Measurements from ENCODE around the gene PDE4D. TPM values are rescaled to one million over a fixed set of nuclear protein-coding genes. Genes with fewer than 3 reads are reported as not detected.

The PDE4D gene
- total and polyA plus RNA-seq, 2 experiments from 2014 or later = 4.3 to 9.7 TPM

GRCh38 chr5:59759600-59760351 lies 133.8 kb downstream of the PDE4D start:
- Histone ChIP-seq H3K4me2 (ENCODE audit: unreplicated experiment) (no peak overlapping the region), H3K79me2 (ENCODE audit: insufficient read depth) (no peaks in the 10 kb centered on the region), H3K4me3 (no peak overlapping the region), H4K20me1 (ENCODE audit: insufficient read depth) (no peaks in the 10 kb centered on the region), H3K36me3 (ENCODE audit: low read depth) (no peaks in the 10 kb centered on the region), H3K27ac (no peak overlapping the region), H3F3A (ENCODE audit: insufficient read depth) (peaks cover 8% of the 10 kb centered on the region; the same call in 1 of the 2 replicates), H3K9me3 (ENCODE audit: low read depth) (no peaks in the 10 kb centered on the region), H3K9me2 (ENCODE audit: insufficient read depth) (no peaks in the 10 kb centered on the region), H3K4me1 (ENCODE audit: insufficient read depth) (peaks cover 15% of the 10 kb centered on the region), H2AFZ (no peak overlapping the region), H3K9ac (no peak overlapping the region), H3K27me3 (replicated peaks; ENCODE audit: insufficient read depth) (no peaks in the 10 kb centered on the region)
- WGBS, 2 experiments (ENCODE audit: low coverage in 1 of 2, low lambda C conversion rate in 2 of 2, missing lambda C conversion rate in 2 of 2) = 88 to 94% methylated on average over 4 of the region's 4 CpGs
- in situ Hi-C loops (cut with MboI) = no loop called here
- peak; percentile 36 for DNase-seq
- no peak for TF ChIP-seq EZH2 (IDR thresholded peaks at IDR 0.05; ENCODE audit: insufficient read depth, poor library complexity, severe bottlenecking)

- H3K36me3 ChIP-seq (ENCODE audit: low read depth) = no peaks in the 10 kb centered on the region
- H4K20me1 ChIP-seq (ENCODE audit: insufficient read depth) = no peaks in the 10 kb centered on the region
- H3F3A ChIP-seq (ENCODE audit: insufficient read depth) = peaks cover 8% of the 10 kb centered on the region; the same call in 1 of the 2 replicates
- in situ Hi-C loops (cut with MboI) = no loop called here
- peaks cover 15% of the 10 kb centered on the region for H3K4me1 ChIP-seq (ENCODE audit: insufficient read depth)
- no peaks in the 10 kb centered on the region for H3K27me3 ChIP-seq (replicated peaks; ENCODE audit: insufficient read depth)
- H3K9me2 ChIP-seq (ENCODE audit: insufficient read depth) = no peaks in the 10 kb centered on the region
- TF ChIP-seq EZH2 (IDR thresholded peaks at IDR 0.05; ENCODE audit: insufficient read depth, poor library complexity, severe bottlenecking) = no peak
- TF ChIP-seq EZH2phosphoT487 (IDR thresholded peaks at IDR 0.05; ENCODE audit: insufficient read depth, low read depth) = no peak
- H3K27ac ChIP-seq = no peak overlapping the region
- no peak overlapping the region for H2AFZ ChIP-seq
- no peak for DNase-seq
- WGBS, 2 experiments (ENCODE audit: low coverage in 1 of 2, low lambda C conversion rate in 2 of 2, missing lambda C conversion rate in 2 of 2) = 90 to 93% methylated on average over 1 of the region's 1 CpG
- H3K9ac ChIP-seq = no peak overlapping the region
- no peaks in the 10 kb centered on the region for H3K9me3 ChIP-seq (ENCODE audit: low read depth)
- no peaks in the 10 kb centered on the region for H3K79me2 ChIP-seq (ENCODE audit: insufficient read depth)
- H3K4me3 ChIP-seq = no peak overlapping the region
- no peak overlapping the region for H3K4me2 ChIP-seq (ENCODE audit: unreplicated experiment)
Measured at GRCh38 chr5:59758566-59758965, 135.0 kb downstream of the PDE4D start.

- Histone ChIP-seq H4K20me1 (ENCODE audit: insufficient read depth) (no peaks in the 10 kb centered on the region), H3K4me1 (ENCODE audit: insufficient read depth) (peaks cover 15% of the 10 kb centered on the region), H3K27me3 (replicated peaks; ENCODE audit: insufficient read depth) (no peaks in the 10 kb centered on the region), H3K27ac (no peak overlapping the region), H3K4me2 (ENCODE audit: unreplicated experiment) (no peak overlapping the region), H3K9ac (no peak overlapping the region), H3F3A (ENCODE audit: insufficient read depth) (peaks cover 8% of the 10 kb centered on the region; the same call in 1 of the 2 replicates), H3K9me2 (ENCODE audit: insufficient read depth) (no peaks in the 10 kb centered on the region), H3K79me2 (ENCODE audit: insufficient read depth) (no peaks in the 10 kb centered on the region), H3K4me3 (no peak overlapping the region), H3K9me3 (ENCODE audit: low read depth) (no peaks in the 10 kb centered on the region), H3K36me3 (ENCODE audit: low read depth) (no peaks in the 10 kb centered on the region), H2AFZ (no peak overlapping the region)
- peak; percentile 14 for DNase-seq
- 50 to 58% methylated on average over 1 of the region's 1 CpG for WGBS, 2 experiments (ENCODE audit: low coverage in 1 of 2, low lambda C conversion rate in 2 of 2, missing lambda C conversion rate in 2 of 2)
- in situ Hi-C loops (cut with MboI) = no loop called here
- TF ChIP-seq EZH2phosphoT487 (IDR thresholded peaks at IDR 0.05; ENCODE audit: insufficient read depth, low read depth) = no peak
- TF ChIP-seq EZH2 (IDR thresholded peaks at IDR 0.05; ENCODE audit: insufficient read depth, poor library complexity, severe bottlenecking) = no peak
Measured at GRCh38 chr5:59757442-59757841, 136.1 kb downstream of the PDE4D start.

- H3K36me3 ChIP-seq (ENCODE audit: low read depth) = no peaks in the 10 kb centered on the region
- no peak for DNase-seq
- H3K4me1 ChIP-seq (ENCODE audit: insufficient read depth) = peaks cover 15% of the 10 kb centered on the region
- H3K9me2 ChIP-seq (ENCODE audit: insufficient read depth) = peaks cover 4% of the 10 kb centered on the region; the same call in 1 of the 2 replicates
- no peak overlapping the region for H3K4me2 ChIP-seq (ENCODE audit: unreplicated experiment)
- H3K9ac ChIP-seq = no peak overlapping the region
- in situ Hi-C loops (cut with MboI) = no loop called here
- WGBS, 2 experiments (ENCODE audit: low coverage in 1 of 2, low lambda C conversion rate in 2 of 2, missing lambda C conversion rate in 2 of 2) = 94 to 96% methylated on average over 7 of the region's 7 CpGs
- TF ChIP-seq EZH2phosphoT487 (IDR thresholded peaks at IDR 0.05; ENCODE audit: insufficient read depth, low read depth) (no peak), EZH2 (IDR thresholded peaks at IDR 0.05; ENCODE audit: insufficient read depth, poor library complexity, severe bottlenecking) (no peak)
- no peaks in the 10 kb centered on the region for H3K9me3 ChIP-seq (ENCODE audit: low read depth)
- no peak overlapping the region for H3K4me3 ChIP-seq
- no peaks in the 10 kb centered on the region for H3K27me3 ChIP-seq (replicated peaks; ENCODE audit: insufficient read depth)
- H3K27ac ChIP-seq = no peak overlapping the region
- no peaks in the 10 kb centered on the region for H4K20me1 ChIP-seq (ENCODE audit: insufficient read depth)
- peaks cover 8% of the 10 kb centered on the region; the same call in 1 of the 2 replicates for H3F3A ChIP-seq (ENCODE audit: insufficient read depth)
- H3K79me2 ChIP-seq (ENCODE audit: insufficient read depth) = no peaks in the 10 kb centered on the region
- H2AFZ ChIP-seq = no peak overlapping the region
Measured at GRCh38 chr5:59756373-59757035, 137.0 kb downstream of the PDE4D start.

Measured in GM23248 (cell line).